ENCODE measurements around the gene NDUFS5.

The NDUFS5 gene

GRCh38 chr1:39061951-39062350 lies 35.8 kb downstream of the NDUFS5 start:
- TF ChIP-seq ZNF70 (CRISPR knock-in tag; IDR thresholded peaks at IDR 0.05) (no peak), POU6F1 (CRISPR knock-in tag; IDR thresholded peaks at IDR 0.05; ENCODE audit: borderline replicate concordance, low read depth) (no peak), ZC3H10 (CRISPR knock-in tag; IDR thresholded peaks at IDR 0.05) (no peak), TSHZ2 (CRISPR knock-in tag; IDR thresholded peaks at IDR 0.05) (no peak), GLIS3 (CRISPR knock-in tag; IDR thresholded peaks at IDR 0.05) (no peak), ARNTL (CRISPR knock-in tag; IDR thresholded peaks at IDR 0.05; ENCODE audit: borderline replicate concordance, low read depth) (no peak), CSDC2 (CRISPR knock-in tag; IDR thresholded peaks at IDR 0.05) (no peak), TCF4 (CRISPR knock-in tag; IDR thresholded peaks at IDR 0.05; ENCODE audit: borderline replicate concordance) (no peak), CSRNP3 (CRISPR knock-in tag; IDR thresholded peaks at IDR 0.05) (no peak), TOX (CRISPR knock-in tag; IDR thresholded peaks at IDR 0.05; ENCODE audit: borderline replicate concordance) (no peak), OSR1 (CRISPR knock-in tag; IDR thresholded peaks at IDR 0.05) (no peak), RARB (CRISPR knock-in tag; IDR thresholded peaks at IDR 0.05) (no peak), ISL1 (CRISPR knock-in tag; IDR thresholded peaks at IDR 0.05) (no peak), ZNF8 (CRISPR knock-in tag; IDR thresholded peaks at IDR 0.05) (no peak), SNAI2 (CRISPR knock-in tag; IDR thresholded peaks at IDR 0.05) (no peak)
- TF ChIP-seq, protein P1, sequence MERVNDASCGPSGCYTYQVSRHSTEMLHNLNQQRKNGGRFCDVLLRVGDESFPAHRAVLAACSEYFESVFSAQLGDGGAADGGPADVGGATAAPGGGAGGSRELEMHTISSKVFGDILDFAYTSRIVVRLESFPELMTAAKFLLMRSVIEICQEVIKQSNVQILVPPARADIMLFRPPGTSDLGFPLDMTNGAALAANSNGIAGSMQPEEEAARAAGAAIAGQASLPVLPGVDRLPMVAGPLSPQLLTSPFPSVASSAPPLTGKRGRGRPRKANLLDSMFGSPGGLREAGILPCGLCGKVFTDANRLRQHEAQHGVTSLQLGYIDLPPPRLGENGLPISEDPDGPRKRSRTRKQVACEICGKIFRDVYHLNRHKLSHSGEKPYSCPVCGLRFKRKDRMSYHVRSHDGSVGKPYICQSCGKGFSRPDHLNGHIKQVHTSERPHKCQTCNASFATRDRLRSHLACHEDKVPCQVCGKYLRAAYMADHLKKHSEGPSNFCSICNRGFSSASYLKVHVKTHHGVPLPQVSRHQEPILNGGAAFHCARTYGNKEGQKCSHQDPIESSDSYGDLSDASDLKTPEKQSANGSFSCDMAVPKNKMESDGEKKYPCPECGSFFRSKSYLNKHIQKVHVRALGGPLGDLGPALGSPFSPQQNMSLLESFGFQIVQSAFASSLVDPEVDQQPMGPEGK (CRISPR knock-in tag; IDR thresholded peaks at IDR 0.05; ENCODE audit: borderline replicate concordance), result no peak
- ATAC-seq, result no peak

- TF ChIP-seq CSRNP3 (CRISPR knock-in tag; IDR thresholded peaks at IDR 0.05), result no peak
- no peak for ATAC-seq
Measured at GRCh38 chr1:39063191-39063590, 37.0 kb downstream of the NDUFS5 start.

- TF ChIP-seq, protein P2, sequence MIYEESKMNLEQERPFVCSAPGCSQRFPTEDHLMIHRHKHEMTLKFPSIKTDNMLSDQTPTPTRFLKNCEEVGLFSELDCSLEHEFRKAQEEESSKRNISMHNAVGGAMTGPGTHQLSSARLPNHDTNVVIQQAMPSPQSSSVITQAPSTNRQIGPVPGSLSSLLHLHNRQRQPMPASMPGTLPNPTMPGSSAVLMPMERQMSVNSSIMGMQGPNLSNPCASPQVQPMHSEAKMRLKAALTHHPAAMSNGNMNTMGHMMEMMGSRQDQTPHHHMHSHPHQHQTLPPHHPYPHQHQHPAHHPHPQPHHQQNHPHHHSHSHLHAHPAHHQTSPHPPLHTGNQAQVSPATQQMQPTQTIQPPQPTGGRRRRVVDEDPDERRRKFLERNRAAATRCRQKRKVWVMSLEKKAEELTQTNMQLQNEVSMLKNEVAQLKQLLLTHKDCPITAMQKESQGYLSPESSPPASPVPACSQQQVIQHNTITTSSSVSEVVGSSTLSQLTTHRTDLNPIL (CRISPR knock-in tag; IDR thresholded peaks at IDR 0.05; ENCODE audit: low read depth), result no peak
- TF ChIP-seq OSR1 (CRISPR knock-in tag; IDR thresholded peaks at IDR 0.05) (no peak), ARNTL (CRISPR knock-in tag; IDR thresholded peaks at IDR 0.05; ENCODE audit: borderline replicate concordance, low read depth) (no peak), CSDC2 (CRISPR knock-in tag; IDR thresholded peaks at IDR 0.05) (no peak), ZNF565 (CRISPR knock-in tag; conservative IDR thresholded peaks at IDR 0.05; ENCODE audit: low read depth) (no peak), ISL1 (CRISPR knock-in tag; IDR thresholded peaks at IDR 0.05) (no peak), ZNF70 (CRISPR knock-in tag; IDR thresholded peaks at IDR 0.05) (no peak), ZC3H10 (CRISPR knock-in tag; IDR thresholded peaks at IDR 0.05) (no peak), POU6F1 (CRISPR knock-in tag; IDR thresholded peaks at IDR 0.05; ENCODE audit: borderline replicate concordance, low read depth) (no peak), ESRRG (CRISPR knock-in tag; IDR thresholded peaks at IDR 0.05) (no peak), TCF4 (CRISPR knock-in tag; IDR thresholded peaks at IDR 0.05; ENCODE audit: borderline replicate concordance) (no peak), RARB (CRISPR knock-in tag; IDR thresholded peaks at IDR 0.05) (no peak), ZFP30 (CRISPR knock-in tag; IDR thresholded peaks at IDR 0.05) (no peak), ZFP3 (CRISPR knock-in tag; IDR thresholded peaks at IDR 0.05) (no peak), TOX (CRISPR knock-in tag; IDR thresholded peaks at IDR 0.05; ENCODE audit: borderline replicate concordance) (no peak)
- TF ChIP-seq, protein P1 (CRISPR knock-in tag; IDR thresholded peaks at IDR 0.05; ENCODE audit: borderline replicate concordance), result no peak
- ATAC-seq, result no peak
Measured at GRCh38 chr1:39063775-39064174, 37.6 kb downstream of the NDUFS5 start.

Measured in SK-N-SH treated with all-trans-retinoic acid at 6 μM for 48 hours (cell line).